ENCODE data around the gene NRXN3.

The NRXN3 gene

DNA sequence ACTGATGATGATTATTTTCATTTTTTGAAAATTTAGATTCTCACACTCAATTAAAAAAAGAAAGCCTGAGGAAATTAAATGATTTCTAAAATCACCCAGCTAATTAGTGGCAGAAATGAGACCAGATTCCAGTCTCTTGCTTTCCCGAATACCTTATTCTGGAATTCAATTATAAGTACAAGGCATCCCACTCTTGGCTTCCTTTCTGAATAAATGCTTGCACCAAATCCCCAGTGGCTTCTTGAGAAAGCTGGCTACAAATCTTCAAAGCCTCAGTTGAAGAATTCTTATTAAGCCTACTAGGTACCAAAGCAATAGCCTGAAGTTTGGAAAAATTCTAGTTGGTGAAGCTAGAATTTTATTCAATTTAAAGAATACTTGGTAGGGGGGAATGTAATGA, 1564.5 kb downstream of the NRXN3 start:
- DNase-seq (ENCODE audit: low spot score), result no peak
- TF ChIP-seq, protein P1, sequence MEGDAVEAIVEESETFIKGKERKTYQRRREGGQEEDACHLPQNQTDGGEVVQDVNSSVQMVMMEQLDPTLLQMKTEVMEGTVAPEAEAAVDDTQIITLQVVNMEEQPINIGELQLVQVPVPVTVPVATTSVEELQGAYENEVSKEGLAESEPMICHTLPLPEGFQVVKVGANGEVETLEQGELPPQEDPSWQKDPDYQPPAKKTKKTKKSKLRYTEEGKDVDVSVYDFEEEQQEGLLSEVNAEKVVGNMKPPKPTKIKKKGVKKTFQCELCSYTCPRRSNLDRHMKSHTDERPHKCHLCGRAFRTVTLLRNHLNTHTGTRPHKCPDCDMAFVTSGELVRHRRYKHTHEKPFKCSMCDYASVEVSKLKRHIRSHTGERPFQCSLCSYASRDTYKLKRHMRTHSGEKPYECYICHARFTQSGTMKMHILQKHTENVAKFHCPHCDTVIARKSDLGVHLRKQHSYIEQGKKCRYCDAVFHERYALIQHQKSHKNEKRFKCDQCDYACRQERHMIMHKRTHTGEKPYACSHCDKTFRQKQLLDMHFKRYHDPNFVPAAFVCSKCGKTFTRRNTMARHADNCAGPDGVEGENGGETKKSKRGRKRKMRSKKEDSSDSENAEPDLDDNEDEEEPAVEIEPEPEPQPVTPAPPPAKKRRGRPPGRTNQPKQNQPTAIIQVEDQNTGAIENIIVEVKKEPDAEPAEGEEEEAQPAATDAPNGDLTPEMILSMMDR (IDR thresholded peaks at IDR 0.05; ENCODE audit: extremely low read depth, insufficient read depth, missing control alignments), result no peak
- in situ Hi-C loops (cut with MboI; ENCODE audit: low pct_unique_long_range_greater_than_20kb, low sequenced_read_pairs, unreplicated experiment), result no loop called here

DNA sequence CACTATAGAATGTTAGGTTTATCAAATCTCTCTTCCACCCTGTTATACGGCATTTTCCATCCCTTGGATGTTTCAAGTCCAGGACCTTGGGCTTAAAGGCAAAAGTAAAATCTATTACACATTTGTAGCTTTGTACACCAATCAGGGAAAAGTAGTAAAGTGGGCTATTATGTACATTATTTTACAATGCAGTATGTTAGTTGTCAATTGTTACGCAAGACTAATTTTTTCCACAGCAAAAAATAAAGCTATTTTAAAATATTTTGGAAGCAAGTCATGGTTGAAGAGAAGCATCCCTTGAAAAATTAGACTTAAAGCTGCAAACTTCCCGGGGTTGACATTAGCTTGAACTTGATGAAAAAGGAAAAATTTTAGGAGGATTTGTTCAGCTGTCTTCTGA, 1564.9 kb downstream of the NRXN3 start:
- no peak for DNase-seq (ENCODE audit: low spot score)
- in situ Hi-C loops (cut with MboI; ENCODE audit: low pct_unique_long_range_greater_than_20kb, low sequenced_read_pairs, unreplicated experiment), result no loop called here
- TF ChIP-seq, protein P1 (IDR thresholded peaks at IDR 0.05; ENCODE audit: extremely low read depth, insufficient read depth, missing control alignments), result no peak

GRCh38 chr14:79740066-79740601, 1570.0 kb downstream of the NRXN3 start:
- in situ Hi-C loops (cut with MboI; ENCODE audit: low pct_unique_long_range_greater_than_20kb, low sequenced_read_pairs, unreplicated experiment), result no loop called here
- TF ChIP-seq, protein P1 (IDR thresholded peaks at IDR 0.05; ENCODE audit: extremely low read depth, insufficient read depth, missing control alignments), result no peak
- DNase-seq (ENCODE audit: low spot score), result no peak

- TF ChIP-seq, protein P1 (IDR thresholded peaks at IDR 0.05; ENCODE audit: extremely low read depth, insufficient read depth, missing control alignments), result no peak
- in situ Hi-C loops (cut with MboI; ENCODE audit: low pct_unique_long_range_greater_than_20kb, low sequenced_read_pairs, unreplicated experiment), result no loop called here
- no peak for DNase-seq (ENCODE audit: low spot score)
These were observed 1572.0 kb downstream of the NRXN3 start for GRCh38 chr14:79742142-79742541.

- no peak for DNase-seq (ENCODE audit: low spot score)
- in situ Hi-C loops (cut with MboI; ENCODE audit: low pct_unique_long_range_greater_than_20kb, low sequenced_read_pairs, unreplicated experiment), result no loop called here
- TF ChIP-seq, protein P1 (IDR thresholded peaks at IDR 0.05; ENCODE audit: extremely low read depth, insufficient read depth, missing control alignments), result no peak
These were observed 1574.9 kb downstream of the NRXN3 start for GRCh38 chr14:79745046-79745445.

DNA sequence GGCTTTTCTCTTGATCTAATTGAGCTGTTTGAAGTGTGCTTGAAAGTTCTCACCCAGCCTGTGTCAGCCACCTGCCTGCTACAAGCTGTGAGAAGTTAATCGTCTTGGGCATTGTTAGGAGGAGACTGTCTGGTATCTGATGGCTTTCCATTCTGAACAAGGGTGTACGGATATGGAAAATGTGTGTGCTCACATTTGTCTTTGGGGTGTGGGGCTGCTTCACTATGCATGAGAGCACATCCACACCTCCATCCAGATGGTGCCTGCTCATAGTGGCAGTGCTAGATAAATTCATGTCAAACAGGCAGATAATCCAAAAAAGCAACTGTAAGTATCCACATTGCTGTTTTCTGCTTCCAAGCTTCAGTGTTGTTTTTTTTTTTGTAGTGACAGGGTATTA, 1578.9 kb downstream of the NRXN3 start:
- DNase-seq (ENCODE audit: low spot score), result no peak
- in situ Hi-C loops (cut with MboI; ENCODE audit: low pct_unique_long_range_greater_than_20kb, low sequenced_read_pairs, unreplicated experiment), result no loop called here
- TF ChIP-seq, protein P1 (IDR thresholded peaks at IDR 0.05; ENCODE audit: extremely low read depth, insufficient read depth, missing control alignments), result no peak

GRCh38 chr14:79758985-79759384, 1588.8 kb downstream of the NRXN3 start:
- DNase-seq (ENCODE audit: low spot score), result no peak
- TF ChIP-seq, protein P1 (IDR thresholded peaks at IDR 0.05; ENCODE audit: extremely low read depth, insufficient read depth, missing control alignments), result no peak
- in situ Hi-C loops (cut with MboI; ENCODE audit: low pct_unique_long_range_greater_than_20kb, low sequenced_read_pairs, unreplicated experiment), result no loop called here
